Lower lobe of right lung (tissue), 2 donors: Measurements from ENCODE around the gene DNAJB7. TPM values are rescaled to one million over a fixed set of nuclear protein-coding genes. Genes with fewer than 3 reads are reported as not detected.
A peak's percentile ranks its signal among the peaks of the same experiment; 100 is the strongest.
"Not testable (repeated sequence)": the region's sequence is repeated elsewhere in the genome, so short reads cannot be mapped to it uniquely, and the experiment has no call there.

ENCODE experiments used
- ATAC-seq, 2 donors: fragments of 200-7000 bp; cut with Tn5 transposase; one replicate each; pipeline ENCODE4 v1.9.1; 2020 to 2022; ENCODE audit warnings: mild to moderate bottlenecking in 2 of 2, moderate library complexity in 2 of 2
- DNase-seq: peaks from one replicate; pipeline ENCODE4 v3.0.0-alpha.2; 2020
- H3K27ac ChIP-seq: fragments of 200-600 bp; one replicate; pipeline ENCODE4 v1.8.0; 2022
- H3K27me3 ChIP-seq: fragments of 200-600 bp; one replicate; pipeline ENCODE4 v1.8.0; 2022; ENCODE audit warnings: low read depth
- H3K36me3 ChIP-seq: fragments of 200-600 bp; one replicate; pipeline ENCODE4 v1.8.0; 2022; ENCODE audit warnings: mild to moderate bottlenecking
- H3K4me1 ChIP-seq: fragments of 200-600 bp; one replicate; pipeline ENCODE4 v1.8.0; 2022
- H3K4me3 ChIP-seq: fragments of 200-600 bp; one replicate; pipeline ENCODE4 v1.8.0; 2022; ENCODE audit warnings: mild to moderate bottlenecking
- H3K9me3 ChIP-seq: fragments of 200-600 bp; one replicate; pipeline ENCODE4 v1.8.0; 2022
- intact Hi-C: fragments of 100-400 bp; cut with DNase I; formaldehyde crosslinking; loops from one replicate; pipeline ENCODE4 v1.11.0; 2022
- total RNA-seq: library from RNA; stranded (reverse); fragmentation: NEBNext Ultra II Directional; extraction: Animal tissue kit (Norgen Biotek cat#: 25700); gene quantifications from one replicate; pipeline ENCODE4 v1.2.1, GENCODE V29; 2021
- TF ChIP-seq, protein P1 (sequence below): fragments of 200-600 bp; IDR thresholded peaks from one replicate; pipeline ENCODE4 v1.8.0; 2022; ENCODE audit warnings: antibody characterized with exemption, mild to moderate bottlenecking
- donor health status: DM: no; HTN: yes; CAD: no; lungs with severe emphysema.

DNAJB7 gene
- total RNA-seq, 1 donor from 2014 or later = not detected

DNA sequence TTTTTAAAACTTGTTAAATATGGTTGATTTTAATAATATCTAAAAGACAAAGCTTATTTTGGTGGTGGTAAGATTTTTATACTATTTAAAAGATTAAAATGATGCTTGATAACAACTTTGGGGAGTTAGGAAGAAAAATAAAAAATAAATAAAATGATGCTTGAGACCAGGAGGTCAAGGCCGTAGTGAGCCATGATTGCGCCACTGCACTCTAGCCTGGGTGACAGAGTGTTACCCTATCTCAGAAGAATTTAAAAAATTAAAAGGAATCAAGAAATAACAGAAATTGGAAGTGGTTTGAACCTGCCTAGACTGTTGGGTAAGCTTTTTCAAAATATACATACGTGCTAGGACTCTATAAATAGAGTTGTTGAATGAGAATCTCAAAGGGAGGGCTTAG is 12.1 kb upstream of the DNAJB7 start:
- DNase-seq (no peak), ATAC-seq (no peak)
- Histone ChIP-seq H3K36me3 (peaks cover 60% of the 10 kb centered on the region), H3K27me3 (no peaks in the 10 kb centered on the region), H3K4me3 (no peak overlapping the region), H3K27ac (no peak overlapping the region), H3K9me3 (no peaks in the 10 kb centered on the region), H3K4me1 (no peaks in the 10 kb centered on the region)
- intact Hi-C loops = no loop called here
- TF ChIP-seq, protein P1, sequence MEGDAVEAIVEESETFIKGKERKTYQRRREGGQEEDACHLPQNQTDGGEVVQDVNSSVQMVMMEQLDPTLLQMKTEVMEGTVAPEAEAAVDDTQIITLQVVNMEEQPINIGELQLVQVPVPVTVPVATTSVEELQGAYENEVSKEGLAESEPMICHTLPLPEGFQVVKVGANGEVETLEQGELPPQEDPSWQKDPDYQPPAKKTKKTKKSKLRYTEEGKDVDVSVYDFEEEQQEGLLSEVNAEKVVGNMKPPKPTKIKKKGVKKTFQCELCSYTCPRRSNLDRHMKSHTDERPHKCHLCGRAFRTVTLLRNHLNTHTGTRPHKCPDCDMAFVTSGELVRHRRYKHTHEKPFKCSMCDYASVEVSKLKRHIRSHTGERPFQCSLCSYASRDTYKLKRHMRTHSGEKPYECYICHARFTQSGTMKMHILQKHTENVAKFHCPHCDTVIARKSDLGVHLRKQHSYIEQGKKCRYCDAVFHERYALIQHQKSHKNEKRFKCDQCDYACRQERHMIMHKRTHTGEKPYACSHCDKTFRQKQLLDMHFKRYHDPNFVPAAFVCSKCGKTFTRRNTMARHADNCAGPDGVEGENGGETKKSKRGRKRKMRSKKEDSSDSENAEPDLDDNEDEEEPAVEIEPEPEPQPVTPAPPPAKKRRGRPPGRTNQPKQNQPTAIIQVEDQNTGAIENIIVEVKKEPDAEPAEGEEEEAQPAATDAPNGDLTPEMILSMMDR = no peak

DNA sequence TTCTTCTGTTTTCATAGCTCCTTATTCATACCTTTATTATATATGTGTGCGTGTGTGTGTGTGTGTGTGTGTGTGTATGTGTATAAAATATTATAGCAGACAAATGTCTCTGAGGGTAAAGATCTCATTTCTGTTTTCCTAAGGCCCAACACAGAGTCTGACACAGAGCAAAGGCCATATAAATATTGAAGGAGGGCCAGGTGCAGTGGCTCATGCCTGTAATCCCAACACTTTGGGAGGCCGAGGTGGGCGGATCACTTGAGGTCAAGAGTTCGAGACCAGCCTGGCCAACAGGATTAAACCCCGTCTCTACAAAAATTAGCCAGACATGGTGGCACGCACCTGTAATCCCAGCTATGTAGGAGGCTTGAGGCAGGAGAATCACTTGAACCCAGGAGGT is 6.5 kb upstream of the DNAJB7 start:
- H3K36me3 ChIP-seq = peaks cover 34% of the 10 kb centered on the region
- intact Hi-C loops, H3K27ac ChIP-seq, H3K9me3 ChIP-seq, H3K27me3 ChIP-seq, H3K4me1 ChIP-seq, DNase-seq, ATAC-seq, H3K4me3 ChIP-seq: not testable (repeated sequence)

DNA sequence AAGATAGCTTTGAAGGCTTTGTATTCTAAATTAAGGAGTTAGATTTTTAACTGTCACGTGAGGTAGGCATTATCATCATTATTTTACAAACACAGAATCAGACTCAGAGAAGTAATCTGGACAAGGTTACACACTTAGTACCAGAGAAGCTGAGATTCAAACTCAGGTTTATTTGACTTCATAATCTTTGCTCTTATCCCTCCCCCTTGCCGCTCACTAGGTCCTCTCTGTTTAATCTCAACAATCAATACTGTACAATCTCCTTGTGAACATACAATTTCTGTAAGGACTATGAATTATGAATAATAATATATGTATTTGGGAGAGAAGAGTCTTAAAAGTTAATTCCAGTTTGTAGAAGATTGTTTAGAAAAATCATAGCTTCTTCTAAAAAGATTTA is 5.2 kb upstream of the DNAJB7 start:
- Histone ChIP-seq H3K36me3 (peaks cover 30% of the 10 kb centered on the region), H3K27me3 (no peaks in the 10 kb centered on the region), H3K9me3 (no peaks in the 10 kb centered on the region), H3K4me3 (no peak overlapping the region), H3K27ac (no peak overlapping the region), H3K4me1 (no peaks in the 10 kb centered on the region)
- intact Hi-C loops = no loop called here
- no peak for ATAC-seq
- TF ChIP-seq, protein P1 = no peak
- no peak for DNase-seq

DNA sequence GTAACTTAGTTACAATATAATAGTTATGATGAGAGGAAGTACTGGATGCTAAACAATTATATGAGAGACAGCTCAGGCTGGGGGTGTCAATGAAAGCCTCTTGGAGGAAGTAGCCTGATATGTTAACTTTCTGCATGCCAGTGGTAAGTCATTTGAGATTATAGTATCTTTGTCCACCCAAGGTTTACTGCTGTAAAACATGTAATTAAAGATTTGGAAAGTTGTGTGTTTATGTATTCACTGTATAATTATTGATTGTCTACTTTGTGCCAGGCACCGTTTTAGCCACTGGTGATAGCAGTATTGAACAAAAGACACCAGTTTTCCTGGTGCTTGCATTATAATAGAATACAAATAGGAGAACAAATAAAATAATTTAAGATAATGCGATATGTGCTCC is 624 bp upstream of the DNAJB7 start:
- Histone ChIP-seq H3K9me3 (no peaks in the 10 kb centered on the region), H3K4me1 (peaks cover 13% of the 10 kb centered on the region), H3K27ac (no peak overlapping the region), H3K4me3 (no peak overlapping the region), H3K36me3 (peaks cover 8% of the 10 kb centered on the region), H3K27me3 (no peaks in the 10 kb centered on the region)
- DNase-seq (no peak), ATAC-seq (no peak)
- TF ChIP-seq, protein P1 = no peak
- intact Hi-C loops = no loop called here

DNA sequence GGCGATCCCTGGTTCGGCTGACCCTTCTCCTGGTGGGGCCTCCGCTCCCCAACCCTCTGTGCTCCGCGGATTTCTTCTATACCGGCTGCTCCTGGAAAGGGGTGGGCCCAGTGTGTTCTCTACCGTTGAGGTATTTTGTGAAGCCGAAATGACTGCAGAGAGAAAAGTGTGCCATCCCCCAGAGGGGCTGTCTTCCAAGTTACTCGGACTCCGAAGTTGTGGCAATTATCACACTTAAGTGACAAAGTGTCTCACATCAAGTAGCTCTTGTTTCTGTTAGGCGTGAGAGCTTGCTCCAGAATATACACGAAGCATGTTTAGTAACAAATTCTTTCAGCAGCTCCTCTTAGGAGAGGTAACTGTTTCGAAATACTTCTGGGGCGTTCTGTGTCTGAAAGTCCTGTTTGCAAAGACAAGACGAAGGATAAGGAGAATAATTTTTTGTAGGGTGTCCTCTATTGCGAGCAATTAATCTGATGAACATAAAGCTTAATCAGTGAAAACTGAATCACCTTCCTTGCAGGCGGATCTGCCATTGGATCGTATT is 4.5 kb downstream of the DNAJB7 start:
- DNase-seq (no peak), ATAC-seq (no peak)
- H3K4me3 ChIP-seq = peak overlapping the region; percentile 89
- peak overlapping the region; percentile 94 for H3K27ac ChIP-seq
- H3K36me3 ChIP-seq = peaks cover 8% of the 10 kb centered on the region
- H3K27me3 ChIP-seq = no peaks in the 10 kb centered on the region
- no peaks in the 10 kb centered on the region for H3K9me3 ChIP-seq
- intact Hi-C loops = no loop called here
- TF ChIP-seq, protein P1 = no peak
- peaks cover 47% of the 10 kb centered on the region for H3K4me1 ChIP-seq

DNA sequence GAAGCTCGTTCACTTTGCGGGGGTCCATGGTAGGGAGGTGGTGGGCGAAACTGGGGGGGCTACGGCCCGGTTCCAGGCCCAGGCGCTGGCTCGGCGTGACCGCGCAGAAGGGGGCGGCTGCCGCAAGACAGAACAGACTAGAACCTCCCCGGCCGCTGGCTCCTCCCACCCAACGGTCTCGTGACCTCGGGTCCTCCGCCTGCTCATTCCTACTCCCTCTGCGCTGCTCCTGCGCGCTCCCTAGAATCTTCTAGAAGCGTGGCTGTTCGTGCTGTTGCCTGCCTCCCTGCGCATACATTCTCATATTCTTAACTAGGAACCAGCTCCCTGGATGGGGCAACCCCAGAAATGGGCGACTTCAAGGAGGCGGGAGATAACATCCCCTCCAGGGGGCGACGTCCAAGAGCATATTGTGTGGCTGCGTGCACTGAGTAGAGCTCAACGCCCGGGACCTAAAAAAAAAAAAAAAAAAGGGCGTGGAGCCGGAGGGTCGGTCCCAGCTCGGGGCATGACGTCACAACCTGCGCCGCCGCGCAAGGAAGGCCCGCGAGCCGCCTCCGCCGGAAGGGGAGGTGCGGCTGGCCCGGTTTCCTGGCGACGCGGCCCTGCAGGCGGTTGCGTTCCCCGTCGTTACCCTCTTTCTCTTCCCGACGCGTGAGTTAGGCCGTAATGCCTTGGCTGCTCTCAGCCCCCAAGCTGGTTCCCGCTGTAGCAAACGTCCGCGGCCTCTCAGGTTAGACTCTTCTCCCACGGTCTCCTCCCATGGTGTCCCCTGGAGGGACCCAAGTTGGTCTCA is 5.2 kb downstream of the DNAJB7 start, which contains the start of the genes ST13 and XPNPEP3:
Gene ST13 (minus strand): TSS at position 127 of the 796 bp plus-strand sequence. CDS start 99 bp downstream, at position 28.
Gene XPNPEP3 (plus strand): TSS at position 636 of the 796 bp plus-strand sequence. CDS start 34 bp downstream, at position 670.
- intact Hi-C loops = no loop called here
- H3K36me3 ChIP-seq = peaks cover 3% of the 10 kb centered on the region
- H3K9me3 ChIP-seq = no peaks in the 10 kb centered on the region
- H3K4me3 ChIP-seq = peak within 1 kb of the TSS; percentile 89
- peak within 1 kb of the TSS; percentile 94 for H3K27ac ChIP-seq
- DNase-seq (peak; percentile 99), ATAC-seq (peak; percentile 98 to 99)
- peaks cover 47% of the 10 kb centered on the region for H3K4me1 ChIP-seq
- no peaks in the 10 kb centered on the region for H3K27me3 ChIP-seq
- TF ChIP-seq, protein P1 = peak; percentile 22
